ENCODE data around the gene DOK5.

The DOK5 gene

GRCh38 chr20:54468082-54468481, 7.3 kb upstream of the DOK5 start:
- no peaks in the 10 kb centered on the region for H3K4me1 ChIP-seq (ENCODE audit: low read length)
- no peak overlapping the region for H3K4me2 ChIP-seq (ENCODE audit: low read depth, low read length)
- no peaks in the 10 kb centered on the region for H3K9me2 ChIP-seq (replicated peaks; ENCODE audit: insufficient read depth, low read length)
- DNase-seq: no peak
- H3K79me2 ChIP-seq (ENCODE audit: low read length): no peaks in the 10 kb centered on the region
- H4K20me1 ChIP-seq (ENCODE audit: insufficient read depth, low read length): no peaks in the 10 kb centered on the region
- no peak overlapping the region for H3K9ac ChIP-seq (ENCODE audit: low read length)
- TF ChIP-seq, protein P1, sequence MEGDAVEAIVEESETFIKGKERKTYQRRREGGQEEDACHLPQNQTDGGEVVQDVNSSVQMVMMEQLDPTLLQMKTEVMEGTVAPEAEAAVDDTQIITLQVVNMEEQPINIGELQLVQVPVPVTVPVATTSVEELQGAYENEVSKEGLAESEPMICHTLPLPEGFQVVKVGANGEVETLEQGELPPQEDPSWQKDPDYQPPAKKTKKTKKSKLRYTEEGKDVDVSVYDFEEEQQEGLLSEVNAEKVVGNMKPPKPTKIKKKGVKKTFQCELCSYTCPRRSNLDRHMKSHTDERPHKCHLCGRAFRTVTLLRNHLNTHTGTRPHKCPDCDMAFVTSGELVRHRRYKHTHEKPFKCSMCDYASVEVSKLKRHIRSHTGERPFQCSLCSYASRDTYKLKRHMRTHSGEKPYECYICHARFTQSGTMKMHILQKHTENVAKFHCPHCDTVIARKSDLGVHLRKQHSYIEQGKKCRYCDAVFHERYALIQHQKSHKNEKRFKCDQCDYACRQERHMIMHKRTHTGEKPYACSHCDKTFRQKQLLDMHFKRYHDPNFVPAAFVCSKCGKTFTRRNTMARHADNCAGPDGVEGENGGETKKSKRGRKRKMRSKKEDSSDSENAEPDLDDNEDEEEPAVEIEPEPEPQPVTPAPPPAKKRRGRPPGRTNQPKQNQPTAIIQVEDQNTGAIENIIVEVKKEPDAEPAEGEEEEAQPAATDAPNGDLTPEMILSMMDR (IDR thresholded peaks at IDR 0.05; ENCODE audit: low read length): no peak
- TF ChIP-seq EZH2phosphoT487 (IDR thresholded peaks at IDR 0.05; ENCODE audit: low read length) (no peak), EZH2 (optimal IDR thresholded peaks at IDR 0.05; ENCODE audit: low read depth, low read length) (no peak)
- H3K9me3 ChIP-seq (replicated peaks; ENCODE audit: insufficient read depth, low read length): no peaks in the 10 kb centered on the region
- H3F3A ChIP-seq (ENCODE audit: insufficient read depth, low read length): no peaks in the 10 kb centered on the region
- H2AFZ ChIP-seq (ENCODE audit: low read length): no peak overlapping the region
- no peaks in the 10 kb centered on the region for H3K27me3 ChIP-seq (replicated peaks; ENCODE audit: insufficient read depth, low read length)
- H3K36me3 ChIP-seq (replicated peaks; ENCODE audit: insufficient read depth, low read length): no peaks in the 10 kb centered on the region
- H3K4me3 ChIP-seq (ENCODE audit: low read length): no peak overlapping the region
- H3K27ac ChIP-seq (ENCODE audit: low read length): no peak overlapping the region

- H3K4me2 ChIP-seq (ENCODE audit: low read depth, low read length): no peak overlapping the region
These were observed 6.1 kb upstream of the DOK5 start for GRCh38 chr20:54469293-54469692.

DNA sequence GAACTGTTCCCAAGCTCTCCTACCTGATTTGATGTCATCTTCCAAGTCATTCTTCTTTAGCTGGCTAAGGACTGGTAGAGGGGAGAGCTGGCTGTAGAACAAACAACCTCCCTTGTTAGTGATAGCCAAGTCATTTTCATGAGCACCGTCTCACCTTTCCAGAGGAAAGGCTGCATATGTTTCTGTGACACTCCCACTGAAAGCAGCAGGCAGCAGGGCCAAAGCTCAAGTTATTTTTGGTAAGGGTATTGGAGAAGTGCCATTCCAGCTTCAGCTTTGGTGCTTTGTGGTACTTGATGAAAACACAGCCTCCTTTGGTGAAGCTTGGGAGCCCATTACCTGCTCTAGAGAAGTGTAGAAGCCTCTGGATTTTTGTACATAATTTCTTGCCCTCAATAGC, 5.4 kb upstream of the DOK5 start:
- H3F3A ChIP-seq (ENCODE audit: insufficient read depth, low read length): no peaks in the 10 kb centered on the region
- DNase-seq: no peak
- H3K9me2 ChIP-seq (replicated peaks; ENCODE audit: insufficient read depth, low read length): no peaks in the 10 kb centered on the region
- no peak overlapping the region for H3K4me3 ChIP-seq (ENCODE audit: low read length)
- H3K9ac ChIP-seq (ENCODE audit: low read length): no peak overlapping the region
- no peaks in the 10 kb centered on the region for H3K79me2 ChIP-seq (ENCODE audit: low read length)
- H4K20me1 ChIP-seq (ENCODE audit: insufficient read depth, low read length): no peaks in the 10 kb centered on the region
- H3K27me3 ChIP-seq (replicated peaks; ENCODE audit: insufficient read depth, low read length): no peaks in the 10 kb centered on the region
- H3K4me1 ChIP-seq (ENCODE audit: low read length): no peaks in the 10 kb centered on the region
- no peak overlapping the region for H3K27ac ChIP-seq (ENCODE audit: low read length)
- no peak overlapping the region for H2AFZ ChIP-seq (ENCODE audit: low read length)
- TF ChIP-seq EZH2 (optimal IDR thresholded peaks at IDR 0.05; ENCODE audit: low read depth, low read length) (no peak), EZH2phosphoT487 (IDR thresholded peaks at IDR 0.05; ENCODE audit: low read length) (no peak)
- TF ChIP-seq, protein P1 (IDR thresholded peaks at IDR 0.05; ENCODE audit: low read length): no peak
- no peaks in the 10 kb centered on the region for H3K9me3 ChIP-seq (replicated peaks; ENCODE audit: insufficient read depth, low read length)
- no peak overlapping the region for H3K4me2 ChIP-seq (ENCODE audit: low read depth, low read length)
- no peaks in the 10 kb centered on the region for H3K36me3 ChIP-seq (replicated peaks; ENCODE audit: insufficient read depth, low read length)

More at GRCh38 chr20:54469293-54469692, 6.1 kb upstream of the DOK5 start:
- no peaks in the 10 kb centered on the region for H3K4me1 ChIP-seq (ENCODE audit: low read length)
- H3K27me3 ChIP-seq (replicated peaks; ENCODE audit: insufficient read depth, low read length): no peaks in the 10 kb centered on the region
- no peaks in the 10 kb centered on the region for H3K36me3 ChIP-seq (replicated peaks; ENCODE audit: insufficient read depth, low read length)
- H3K9me2 ChIP-seq (replicated peaks; ENCODE audit: insufficient read depth, low read length): no peaks in the 10 kb centered on the region
- TF ChIP-seq, protein P1 (IDR thresholded peaks at IDR 0.05; ENCODE audit: low read length): no peak
- no peak for TF ChIP-seq EZH2 (optimal IDR thresholded peaks at IDR 0.05; ENCODE audit: low read depth, low read length)
- TF ChIP-seq EZH2phosphoT487 (IDR thresholded peaks at IDR 0.05; ENCODE audit: low read length): no peak
- no peak overlapping the region for H3K27ac ChIP-seq (ENCODE audit: low read length)
- no peaks in the 10 kb centered on the region for H4K20me1 ChIP-seq (ENCODE audit: insufficient read depth, low read length)
- no peaks in the 10 kb centered on the region for H3K79me2 ChIP-seq (ENCODE audit: low read length)
- DNase-seq: no peak
- H2AFZ ChIP-seq (ENCODE audit: low read length): no peak overlapping the region
- H3K9ac ChIP-seq (ENCODE audit: low read length): no peak overlapping the region
- no peaks in the 10 kb centered on the region for H3F3A ChIP-seq (ENCODE audit: insufficient read depth, low read length)
- H3K9me3 ChIP-seq (replicated peaks; ENCODE audit: insufficient read depth, low read length): no peaks in the 10 kb centered on the region
- no peak overlapping the region for H3K4me3 ChIP-seq (ENCODE audit: low read length)
